Lung (tissue), 12 donors: ENCODE results near the gene CACNG1. TPM values are rescaled to one million over a fixed set of nuclear protein-coding genes. Genes with fewer than 3 reads are reported as not detected.
"Not testable (repeated sequence)": the region's sequence is repeated elsewhere in the genome, so short reads cannot be mapped to it uniquely, and the experiment has no call there.

Experiments used
- ATAC-seq: fragments of 200-7000 bp; cut with Tn5 transposase; one replicate; pipeline ENCODE4 v1.9.1; 2020; ENCODE audit warnings: moderate number of reproducible peaks; ENCODE audit not compliant: insufficient read depth, low FRiP score
- DNase-seq, 3 donors: peaks; one replicate each; pipeline ENCODE4 v3.0.0-alpha.2; 2013 to 2017
- H3K27ac ChIP-seq, 2 donors: one replicate each; pipeline ENCODE4 v1.5.1; 2013; ENCODE audit warnings: mild to moderate bottlenecking in 2 of 2, moderate library complexity in 2 of 2, control low read depth in 1 of 2, inconsistent platforms in 1 of 2, low read depth in 1 of 2, low read length in 1 of 2
- H3K27me3 ChIP-seq, 3 donors: one replicate each; pipeline ENCODE4 v1.5.1; 2013; ENCODE audit warnings: low read length in 2 of 3; ENCODE audit not compliant: control insufficient read depth in 3 of 3, insufficient read depth in 3 of 3
- H3K36me3 ChIP-seq, 4 donors: one replicate each; pipeline ENCODE4 v1.5.1; 2013; ENCODE audit warnings: low read length in 4 of 4, mild to moderate bottlenecking in 1 of 4, moderate library complexity in 1 of 4; ENCODE audit not compliant: control insufficient read depth in 4 of 4, insufficient read depth in 4 of 4
- H3K4me1 ChIP-seq, 5 donors: one replicate each; pipeline ENCODE4 v1.5.1; 2013; ENCODE audit warnings: low read length in 5 of 5, mild to moderate bottlenecking in 2 of 5, moderate library complexity in 1 of 5; ENCODE audit not compliant: control insufficient read depth in 5 of 5, insufficient read depth in 5 of 5
- H3K4me3 ChIP-seq: one replicate; pipeline ENCODE4 v1.5.1; 2013; ENCODE audit warnings: mild to moderate bottlenecking, control low read depth, moderate library complexity
- H3K9ac ChIP-seq, 2 donors: one replicate each; pipeline ENCODE4 v1.5.1; 2013; ENCODE audit warnings: low read length in 2 of 2, control low read depth in 1 of 2; ENCODE audit not compliant: insufficient read depth in 1 of 2
- H3K9me3 ChIP-seq, 4 donors: one replicate each; pipeline ENCODE4 v1.5.1; 2013; ENCODE audit warnings: low read length in 3 of 4, mild to moderate bottlenecking in 1 of 4, moderate library complexity in 1 of 4; ENCODE audit not compliant: control insufficient read depth in 4 of 4, insufficient read depth in 3 of 4
- CTCF ChIP-seq: IDR thresholded peaks from 2 replicates; pipeline ENCODE4 v1.5.1; 2012; ENCODE audit warnings: mild to moderate bottlenecking; ENCODE audit errors: control extremely low read depth, extremely low read depth
- WGBS, 2 donors: extraction: QIAGEN DNeasy Blood & Tissue Kit; methylation state at CpG; one replicate each; pipeline ENCODE4 v1.1.7; 2013; 5-methylcytosine and 5-hydroxymethylcytosine counted together
- polyA plus RNA-seq, 2 donors: library from polyadenylated mRNA; stranded (reverse); fragments of 200-250 nt; gene quantifications; one replicate each; pipeline ENCODE4 v1.2.1, GENCODE V29; 2013
- total RNA-seq, 2 donors: library from RNA; depleted of rRNA in 1 of 2; stranded (reverse); fragments of >200 nt in 1 of 2; gene quantifications; one replicate each; pipeline ENCODE4 v1.2.1, GENCODE V29; 2014 to 2021
- donor health status: control.
- donor health status: control.
- donor health status: Bipolar disorder and iron deficiency.
- donor health status: healthy.
- donor health status: DM: yes; HTN: yes; CAD: no.

Gene CACNG1
- total and polyA plus RNA-seq, 4 donors = 0.05 to 0.08 TPM; not detected in 2

GRCh38 chr17:67040652-67041051, 3.7 kb upstream of the CACNG1 start:
- Histone ChIP-seq H3K36me3 (no peaks in the 10 kb centered on the region), H3K4me1 (no peaks in the 10 kb centered on the region), H3K9me3 (peaks cover 0 to 2% (median 0%) of the 10 kb centered on the region in 4 donors), H3K4me3 (no peak overlapping the region), H3K27me3 (no peaks in the 10 kb centered on the region), H3K9ac (no peak overlapping the region), H3K27ac (no peak overlapping the region)
- 84 to 90% methylated on average over 6 of the region's 6 CpGs for WGBS, 2 donors
- TF ChIP-seq CTCF = no peak
- ATAC-seq (no peak), DNase-seq (no peak)

GRCh38 chr17:67041119-67041518, 3.2 kb upstream of the CACNG1 start:
- not testable (repeated sequence) for ATAC-seq, H3K27ac ChIP-seq, H3K36me3 ChIP-seq, H3K27me3 ChIP-seq, H3K9me3 ChIP-seq, H3K4me1 ChIP-seq, H3K9ac ChIP-seq, DNase-seq, H3K4me3 ChIP-seq
- WGBS, 2 donors = 94 to 95% methylated on average over 5 of the region's 5 CpGs

- peaks cover 0 to 3% (median 0%) of the 10 kb centered on the region in 4 donors for H3K9me3 ChIP-seq
- no peaks in the 10 kb centered on the region for H3K36me3 ChIP-seq
- DNase-seq (no peak), ATAC-seq (no peak)
- H3K27ac ChIP-seq = no peak overlapping the region
- no peaks in the 10 kb centered on the region for H3K4me1 ChIP-seq
- no peak overlapping the region for H3K4me3 ChIP-seq
- no peak for TF ChIP-seq CTCF
- no peaks in the 10 kb centered on the region for H3K27me3 ChIP-seq
- no peak overlapping the region for H3K9ac ChIP-seq
- WGBS, 2 donors = 79 to 87% methylated on average over 7 of the region's 7 CpGs
These were observed 2.8 kb upstream of the CACNG1 start for GRCh38 chr17:67041531-67041930.

- Histone ChIP-seq H3K36me3 (no peaks in the 10 kb centered on the region), H3K27me3 (no peaks in the 10 kb centered on the region), H3K4me1 (no peaks in the 10 kb centered on the region), H3K9me3 (peaks cover 0 to 4% (median 0%) of the 10 kb centered on the region in 4 donors), H3K27ac (no peak overlapping the region), H3K4me3 (no peak overlapping the region), H3K9ac (no peak overlapping the region)
- 56 to 65% methylated on average over 11 of the region's 11 CpGs for WGBS, 2 donors
- no peak for DNase-seq
- ATAC-seq = no peak
- no peak for TF ChIP-seq CTCF
These were observed 2.1 kb upstream of the CACNG1 start for GRCh38 chr17:67041941-67042899.
